Measurements from ENCODE around the gene AURKA. TPM values are rescaled to one million over a fixed set of nuclear protein-coding genes. Genes with fewer than 3 reads are reported as not detected.

Gene AURKA
- total and polyA plus RNA-seq, 2 of the 8 experiments (the other 6 are each of a cell fraction or from before 2014, with no cell fraction given), result 45.8 to 84.8 TPM

- Histone ChIP-seq H4K91ac (replicated peaks; ENCODE audit: insufficient read length, low read length) (no peak overlapping the region), H3K79me1 (ENCODE audit: low read depth, low read length) (peaks cover 10% of the 10 kb centered on the region), H4K5ac (ENCODE audit: insufficient read length, low read depth, low read length) (no peak overlapping the region), H3K9ac (replicated peaks in 1 of 4; ENCODE audit: extremely low read depth in 1 of 4, low read depth in 3 of 4, low read length in 3 of 4) (peak overlapping the region; percentile 66 to 91 (median 82)), H2BK12ac (ENCODE audit: low read depth, low read length) (no peak overlapping the region), H4K20me1 (replicated peaks in 1 of 2; ENCODE audit: control insufficient read depth in 1 of 2, insufficient read depth in 2 of 2, low read length in 2 of 2) (peaks cover 4 to 10% of the 10 kb centered on the region in 2 experiments), H4K8ac (ENCODE audit: extremely low read depth, insufficient read depth, low read length) (no peak overlapping the region), H2BK5ac (ENCODE audit: low read depth, low read length) (no peak overlapping the region), H3K4me3 (ENCODE audit: extremely low read depth in 1 of 4, insufficient read depth in 2 of 4, low read depth in 3 of 4, low read length in 4 of 4) (peak overlapping the region; percentile 88 to 99 (median 98)), H3K79me2 (ENCODE audit: control insufficient read depth in 1 of 2, insufficient read depth in 2 of 2, low read length in 2 of 2) (peaks cover 28 to 84% of the 10 kb centered on the region in 2 experiments), H3K23me2 (ENCODE audit: low read depth, low read length) (peaks cover 3% of the 10 kb centered on the region), H3K36me3 (ENCODE audit: control insufficient read depth in 2 of 4, insufficient read depth in 4 of 4, low read length in 3 of 4) (peaks cover 10 to 45% (median 35%) of the 10 kb centered on the region in 4 experiments), H3K4me2 (ENCODE audit: insufficient read depth in 1 of 2, low read depth in 2 of 2, low read length in 2 of 2) (peak overlapping the region; percentile 97), H3K27me3 (replicated peaks in 1 of 4; ENCODE audit: control insufficient read depth in 3 of 4, extremely low read depth in 1 of 4, insufficient read depth in 3 of 4, low read length in 3 of 4) (no peaks in the 10 kb centered on the region), H3K27ac (ENCODE audit: low read depth, low read length) (no peak overlapping the region), H3K9me3 (ENCODE audit: insufficient read depth in 2 of 2, low read depth in 1 of 2, low read length in 1 of 2) (no peaks in the 10 kb centered on the region), H3K23ac (ENCODE audit: insufficient read length) (no peak overlapping the region), H2BK120ac (replicated peaks; ENCODE audit: low read depth, low read length) (no peak overlapping the region), H2AFZ (ENCODE audit: low read length) (no peak overlapping the region), H3K14ac (ENCODE audit: insufficient read length) (no peak overlapping the region), H3K18ac (ENCODE audit: extremely low read depth, low read length) (no peak overlapping the region), H3K4ac (replicated peaks; ENCODE audit: insufficient read length, low read depth, low read length) (no peak overlapping the region), H2BK15ac (ENCODE audit: low read length) (no peak overlapping the region), H3K56ac (replicated peaks; ENCODE audit: insufficient read length, low read depth, low read length) (no peak overlapping the region), H2BK20ac (ENCODE audit: low read length) (no peak overlapping the region), H3K4me1 (replicated peaks in 1 of 4; ENCODE audit: control insufficient read depth in 3 of 4, insufficient read depth in 4 of 4, low read length in 3 of 4) (peaks cover 3 to 7% (median 4%) of the 10 kb centered on the region in 4 experiments; a peak in 5 of 7 replicates), H2AK5ac (ENCODE audit: low read depth, low read length) (no peak overlapping the region)
- CTCF ChIA-PET (ENCODE audit: partially characterized antibody), result interaction anchor here (0.6 kb wide), 2 partner anchors 197 to 1334 kb away, joined by 3 read pairs; no protein-coding TSS in a partner anchor
- 40% methylated on average over 10 of the region's 10 CpGs; no CpG with 5 or more reads in 1 of the 2 experiments for WGBS, 2 experiments (ENCODE audit: extremely low coverage in 1 of 2, insufficient coverage in 1 of 2, insufficient read length in 1 of 2, insufficient replicate concordance in 2 of 2, low coverage in 1 of 2, low lambda C conversion rate in 2 of 2, missing lambda C conversion rate in 1 of 2)
- POLR2A ChIA-PET (ENCODE audit: partially characterized antibody), result interaction anchor here (1.2 to 3.1 kb wide), 6 partner anchors 9 to 77 kb away, joined by 3 to 10 read pairs (median 7); partner anchors contain the start of genes FAM210B and RTF2
- no peak for FAIRE-seq
- no peak for DNase-seq (ENCODE audit: low read depth in 1 of 2, low spot score in 2 of 2)
- TF ChIP-seq USF2 (IDR thresholded peaks at IDR 0.05; ENCODE audit: low read length), result no peak
- TF ChIP-seq CBX5 (IDR thresholded peaks at IDR 0.05; ENCODE audit: low read depth, low read length), result no peak
- no peak for TF ChIP-seq POU5F1 (IDR thresholded peaks at IDR 0.05; ENCODE audit: low read depth, low read length)
- TF ChIP-seq MAFK (IDR thresholded peaks at IDR 0.05; ENCODE audit: low read depth, low read length), result no peak
- TF ChIP-seq ZNF274 (IDR thresholded peaks at IDR 0.05; ENCODE audit: borderline replicate concordance, extremely low read depth, low read length), result no peak
- no peak for TF ChIP-seq CHD2 (IDR thresholded peaks at IDR 0.05; ENCODE audit: low read length)
Observed at GRCh38 chr20:56391037-56391436, 978 bp downstream of the AURKA start.

Data from H1 (cell line).